GM23338 (cell line): ENCODE measurements around the gene FEM1B. TPM values are rescaled to one million over a fixed set of nuclear protein-coding genes. Genes with fewer than 3 reads are reported as not detected.

Experiments
- ATAC-seq: fragments of 200-7000 bp; cut with Tn5 transposase; 3 replicates; pipeline ENCODE4 v1.9.1; 2020
- DNase-seq: peaks from one replicate; pipeline ENCODE4 v3.0.0-alpha.2; 2015; ENCODE audit warnings: low spot score
- H2AFZ ChIP-seq: fragments of 200-600 bp; sonication (generic); 2 replicates; pipeline ENCODE4 v1.8.0; 2016; ENCODE audit warnings: antibody characterized with exemption, mild to moderate bottlenecking, moderate library complexity
- H3F3A ChIP-seq: fragments of 200-600 bp; sonication (generic); replicated peaks from 2 replicates; pipeline ENCODE4 v1.8.0; 2017; ENCODE audit warnings: antibody characterized with exemption, mixed run types, low read depth
- H3K27ac ChIP-seq: fragments of 200-600 bp; sonication (generic); 2 replicates; pipeline ENCODE4 v1.6.1; 2016; ENCODE audit warnings: low read depth
- H3K27me3 ChIP-seq: fragments of 200-600 bp; sonication (generic); 2 replicates; pipeline ENCODE4 v1.8.0; 2016; ENCODE audit warnings: mild to moderate bottlenecking, mixed run types, moderate library complexity; ENCODE audit not compliant: insufficient read depth
- H3K36me3 ChIP-seq: fragments of 200-600 bp; sonication (generic); 2 replicates; pipeline ENCODE4 v1.8.0; 2016; ENCODE audit warnings: mild to moderate bottlenecking; ENCODE audit not compliant: insufficient read depth
- H3K4me1 ChIP-seq: fragments of 200-600 bp; sonication (generic); 2 replicates; pipeline ENCODE4 v1.8.0; 2016; ENCODE audit warnings: mild to moderate bottlenecking, moderate library complexity; ENCODE audit not compliant: insufficient read depth
- H3K4me2 ChIP-seq: fragments of 200-600 bp; sonication (generic); 2 replicates; pipeline ENCODE4 v1.7.1; 2017; ENCODE audit warnings: mixed run types
- H3K4me3 ChIP-seq: fragments of 200-600 bp; sonication (generic); 2 replicates; pipeline ENCODE4 v1.6.1; 2016; ENCODE audit warnings: mixed run types
- H3K79me2 ChIP-seq: fragments of 200-600 bp; sonication (generic); replicated peaks from 2 replicates; pipeline ENCODE4 v1.8.0; 2017; ENCODE audit warnings: mild to moderate bottlenecking; ENCODE audit not compliant: insufficient read depth
- H3K9me2 ChIP-seq: fragments of 200-600 bp; sonication (generic); 2 replicates; pipeline ENCODE4 v1.8.0; 2017; ENCODE audit not compliant: insufficient read depth
- H4K20me1 ChIP-seq: fragments of 200-600 bp; sonication (generic); replicated peaks from 2 replicates; pipeline ENCODE4 v1.8.0; 2017; ENCODE audit warnings: mild to moderate bottlenecking; ENCODE audit not compliant: insufficient read depth
- H3K27ac Mint-ChIP-seq: 2 replicates; pipeline ENCODE4 v1.8.0; 2020; ENCODE audit warnings: inconsistent platforms, mild to moderate bottlenecking, moderate library complexity, mixed read lengths
- H3K27me3 Mint-ChIP-seq: 3 replicates; pipeline ENCODE4 v1.8.0; 2022; ENCODE audit warnings: low read depth, mild to moderate bottlenecking, moderate library complexity, mixed read lengths, inconsistent platforms; ENCODE audit not compliant: insufficient read depth, poor library complexity
- H3K36me3 Mint-ChIP-seq: 3 replicates; pipeline ENCODE4 v1.8.0; 2021; ENCODE audit warnings: low read depth, mild to moderate bottlenecking, inconsistent platforms, moderate library complexity, mixed read lengths
- H3K4me1 Mint-ChIP-seq: 3 replicates; pipeline ENCODE4 v1.8.0; 2020; ENCODE audit warnings: mild to moderate bottlenecking, inconsistent platforms, mixed read lengths
- H3K4me3 Mint-ChIP-seq: 3 replicates; pipeline ENCODE4 v1.8.0; 2021; ENCODE audit warnings: moderate library complexity, mild to moderate bottlenecking, inconsistent platforms, mixed read lengths
- H3K9me3 Mint-ChIP-seq: 3 replicates; pipeline ENCODE4 v1.8.0; 2020; ENCODE audit warnings: moderate library complexity, mild to moderate bottlenecking, inconsistent platforms, mixed read lengths
- CREB1 ChIP-seq: fragments of 250-450 bp; sonication (Bioruptor Pico); IDR thresholded peaks from 2 replicates; pipeline ENCODE4 v1.5.0; 2020; ENCODE audit warnings: low read depth, mild to moderate bottlenecking, moderate library complexity
- CTCF ChIP-seq, 2 experiments: fragments of 200-600 bp in 1 of 2; sonication (generic) in 1 of 2; conservative IDR thresholded peaks; 2 replicates each; pipeline versions ENCODE4 v1.5.1 to v1.6.1; 2016 to 2017; ENCODE audit warnings: antibody characterized with exemption in 2 of 2, low read depth in 2 of 2, mild to moderate bottlenecking in 2 of 2, moderate library complexity in 1 of 2
- ETS1 ChIP-seq: IDR thresholded peaks from 2 replicates; pipeline ENCODE4 v1.6.1; 2016; ENCODE audit warnings: antibody characterized with exemption
- EZH2 ChIP-seq: fragments of 200-600 bp; sonication (generic); IDR thresholded peaks from one replicate; pipeline ENCODE4 v1.8.0; 2017; ENCODE audit warnings: antibody characterized with exemption, mild to moderate bottlenecking, low read depth; ENCODE audit not compliant: unreplicated experiment
- EZH2phosphoT487 ChIP-seq: fragments of 200-600 bp; sonication (generic); IDR thresholded peaks from one replicate; pipeline ENCODE4 v1.8.1; 2018; ENCODE audit warnings: antibody characterized with exemption; ENCODE audit not compliant: unreplicated experiment
- JUNB ChIP-seq: IDR thresholded peaks from one replicate; pipeline ENCODE4 v1.6.1; 2016; ENCODE audit warnings: antibody characterized with exemption; ENCODE audit not compliant: unreplicated experiment
- POLR2AphosphoS5 ChIP-seq: IDR thresholded peaks from 2 replicates; pipeline ENCODE4 v1.6.1; 2016; ENCODE audit warnings: antibody characterized with exemption, low read depth
- REST ChIP-seq: IDR thresholded peaks from one replicate; pipeline ENCODE4 v1.6.1; 2018; ENCODE audit warnings: antibody characterized with exemption; ENCODE audit not compliant: unreplicated experiment
- ZNF331 ChIP-seq: fragments of 250-450 bp; sonication (Bioruptor Pico); IDR thresholded peaks from 2 replicates; pipeline ENCODE4 v1.5.0; 2020; ENCODE audit warnings: low read depth, mild to moderate bottlenecking, moderate library complexity
- ZNF462 ChIP-seq: fragments of 250-450 bp; sonication (Bioruptor Pico); IDR thresholded peaks from 2 replicates; pipeline ENCODE4 v1.5.0; 2020; ENCODE audit warnings: mild to moderate bottlenecking, moderate library complexity
- polyA plus RNA-seq: library from polyadenylated mRNA; unstranded; fragments of >200 nt; fragmentation: Nextera tagmentation; extraction: Ambion mirVana; gene quantifications from 2 replicates; pipeline ENCODE4 v1.2.1, GENCODE V29; 2016
- total RNA-seq: library from RNA; depleted of rRNA; stranded (reverse); fragments of >200 nt; shearing (Covaris generic); gene quantifications from 2 replicates; pipeline ENCODE4 v1.2.3, GENCODE V29; 2014

FEM1B gene
- total and polyA plus RNA-seq, 2 experiments from 2014 or later = 13.0 to 82.0 TPM

GRCh38 chr15:68326711-68327354, 49.3 kb downstream of the FEM1B start:
- Histone ChIP-seq H3K27ac (no peak overlapping the region), H3K4me2 (no peak overlapping the region), H3K4me1 (peaks cover 19% of the 10 kb centered on the region), H3K79me2 (no peaks in the 10 kb centered on the region), H3K9me2 (no peaks in the 10 kb centered on the region), H4K20me1 (no peaks in the 10 kb centered on the region), H3K27me3 (no peaks in the 10 kb centered on the region), H3K36me3 (no peaks in the 10 kb centered on the region), H3F3A (no peaks in the 10 kb centered on the region), H3K4me3 (no peak overlapping the region), H2AFZ (peak overlapping the region; percentile 83)
- H3K4me3 Mint-ChIP-seq = no peak overlapping the region
- H3K27ac Mint-ChIP-seq = no peak overlapping the region
- no peaks in the 10 kb centered on the region for H3K9me3 Mint-ChIP-seq
- H3K4me1 Mint-ChIP-seq = peaks cover 47% of the 10 kb centered on the region
- no peak for TF ChIP-seq JUNB
- TF ChIP-seq ZNF462 (CRISPR knock-in tag) = no peak
- no peak for TF ChIP-seq EZH2phosphoT487
- TF ChIP-seq EZH2 = no peak
- no peak for TF ChIP-seq POLR2AphosphoS5
- no peak for TF ChIP-seq ETS1
- TF ChIP-seq CREB1 (CRISPR knock-in tag) = no peak
- TF ChIP-seq REST = no peak
- TF ChIP-seq CTCF (conservative IDR thresholded peaks at IDR 0.05; ENCODE audit: low read depth in 2 of 2) = no peak
- TF ChIP-seq ZNF331 (CRISPR knock-in tag) = no peak
- H3K36me3 Mint-ChIP-seq = no peaks in the 10 kb centered on the region
- ATAC-seq = no peak
- peaks cover 12% of the 10 kb centered on the region for H3K27me3 Mint-ChIP-seq
- DNase-seq = no peak
